SK-N-SH (cell line): ENCODE results near the gene ADAMTS13. TPM values are rescaled to one million over a fixed set of nuclear protein-coding genes. Genes with fewer than 3 reads are reported as not detected.

Experiments used
- CTCF ChIA-PET: fragments of 300-600, 350-600 bp; formaldehyde crosslinking; extraction: SDS; loops from one replicate; lab custom pipeline; 2021; lab: Yijun Ruan, JAX
- POLR2A ChIA-PET: fragments of 350-600 bp; sonication (Branson Sonifier 250); formaldehyde crosslinking; extraction: SDS; loops from one replicate; lab custom pipeline; 2020; ENCODE audit warnings: antibody characterized with exemption, inconsistent platforms; lab: Yijun Ruan, JAX
- DNase-seq: peaks from one replicate; pipeline ENCODE4 v3.0.0; 2012
- H2AFZ ChIP-seq: fragments of 200-600 bp; sonication (generic); 2 replicates; pipeline ENCODE4 v1.8.1; 2016; ENCODE audit warnings: antibody characterized with exemption, mild to moderate bottlenecking, low read depth
- H3F3A ChIP-seq: fragments of 200-600 bp; sonication (generic); replicated peaks from 2 replicates; pipeline ENCODE3; 2016; ENCODE audit warnings: antibody characterized with exemption, mild to moderate bottlenecking; ENCODE audit not compliant: insufficient read depth
- H3K27ac ChIP-seq, 2 experiments: fragments of 200-500 bp in 1 of 2; fragments of 200-600 bp in 1 of 2; sonication (Bioruptor generic) in 1 of 2; sonication (generic), shearing (Covaris generic) in 1 of 2; 2 replicates each; pipeline versions ENCODE4 v1.5.1 to v1.6.1; 2014 to 2016; ENCODE audit warnings: low read depth in 2 of 2, inconsistent platforms in 1 of 2, low read length in 1 of 2, mild to moderate bottlenecking in 1 of 2, mixed read lengths in 1 of 2
- H3K27me3 ChIP-seq: fragments of 200-600 bp; sonication (generic), shearing (Covaris generic); 2 replicates; pipeline ENCODE4 v1.6.1; 2016; ENCODE audit warnings: mixed run types; ENCODE audit not compliant: insufficient read depth
- H3K36me3 ChIP-seq, 2 experiments: fragments of 200-500 bp in 1 of 2; fragments of 200-600 bp in 1 of 2; sonication (Bioruptor generic) in 1 of 2; sonication (generic) in 1 of 2; replicated peaks in 1 of 2; 2 replicates each; pipeline versions ENCODE3 to v1.5.1; 2014 to 2016; ENCODE audit warnings: low read length in 1 of 2, mild to moderate bottlenecking in 1 of 2; ENCODE audit not compliant: insufficient read depth in 2 of 2, control insufficient read depth in 1 of 2
- H3K4me1 ChIP-seq, 2 experiments: fragments of 200-500 bp in 1 of 2; fragments of 200-600 bp in 1 of 2; sonication (Bioruptor generic) in 1 of 2; sonication (generic), shearing (Covaris generic) in 1 of 2; 2 replicates each; pipeline versions ENCODE4 v1.5.1 to v1.6.1; 2014 to 2016; ENCODE audit warnings: low read depth in 1 of 2, low read length in 1 of 2, mixed run types in 1 of 2; ENCODE audit not compliant: insufficient read depth in 2 of 2, control insufficient read depth in 1 of 2
- H3K4me2 ChIP-seq: fragments of 200-600 bp; sonication (generic), shearing (Covaris generic); 2 replicates; pipeline ENCODE4 v1.6.1; 2017; ENCODE audit warnings: mixed run types
- H3K4me3 ChIP-seq, 2 experiments: fragments of 200-500 bp in 1 of 2; fragments of 200-600 bp in 1 of 2; sonication (Bioruptor generic) in 1 of 2; sonication (generic), shearing (Covaris generic) in 1 of 2; 2 replicates each; pipeline versions ENCODE4 v1.5.1 to v1.8.1; 2014 to 2016; ENCODE audit warnings: low read depth in 2 of 2, inconsistent platforms in 1 of 2, low read length in 1 of 2, mild to moderate bottlenecking in 1 of 2, mixed read lengths in 1 of 2, moderate library complexity in 1 of 2
- H3K79me2 ChIP-seq: fragments of 200-600 bp; sonication (generic); 2 replicates; pipeline ENCODE4 v1.8.1; 2017; ENCODE audit warnings: mild to moderate bottlenecking; ENCODE audit not compliant: insufficient read depth
- H3K9ac ChIP-seq: fragments of 200-600 bp; sonication (generic); 2 replicates; pipeline ENCODE4 v1.6.1; 2017; ENCODE audit warnings: mixed run types
- H3K9me2 ChIP-seq: fragments of 200-600 bp; sonication (generic); 2 replicates; pipeline ENCODE4 v1.6.1; 2017; ENCODE audit warnings: mixed run types
- H3K9me3 ChIP-seq: fragments of 200-600 bp; sonication (generic); 2 replicates; pipeline ENCODE4 v1.6.1; 2017; ENCODE audit warnings: mixed run types, mild to moderate bottlenecking, moderate library complexity
- H4K20me1 ChIP-seq: fragments of 200-600 bp; sonication (generic); 2 replicates; pipeline ENCODE4 v1.6.1; 2017; ENCODE audit warnings: mild to moderate bottlenecking, mixed run types; ENCODE audit not compliant: insufficient read depth
- CHD2 ChIP-seq: fragments of 150-350 bp; IDR thresholded peaks from 2 replicates; pipeline ENCODE4 v1.6.1; 2018; ENCODE audit warnings: low read length; ENCODE audit not compliant: partially characterized antibody
- CTCF ChIP-seq: fragments of 200-600 bp; sonication (generic); IDR thresholded peaks from 2 replicates; pipeline ENCODE4 v1.6.1; 2017; ENCODE audit warnings: antibody characterized with exemption, mild to moderate bottlenecking, moderate library complexity
- EZH2phosphoT487 ChIP-seq: fragments of 200-600 bp; sonication (generic); IDR thresholded peaks from 2 replicates; pipeline ENCODE4 v1.6.1; 2017; ENCODE audit warnings: low read depth, mixed run types, mild to moderate bottlenecking, antibody characterized with exemption, moderate library complexity, borderline replicate concordance
- FOSL2 ChIP-seq: IDR thresholded peaks from 2 replicates; pipeline ENCODE4 v1.4.0; 2012; ENCODE audit warnings: low read depth, mild to moderate bottlenecking, moderate library complexity, borderline replicate concordance
- FOXJ3 ChIP-seq: sonication (generic); formaldehyde crosslinking; IDR thresholded peaks from 2 replicates; pipeline ENCODE4 v1.5.1; 2020; ENCODE audit warnings: mild to moderate bottlenecking, missing genetic modification reagents
- GABPA ChIP-seq: IDR thresholded peaks from 2 replicates; pipeline ENCODE4 v1.4.0; 2012; ENCODE audit warnings: low read depth, mild to moderate bottlenecking
- IRF3 ChIP-seq: fragments of 150-350 bp; IDR thresholded peaks from 2 replicates; pipeline ENCODE4 v1.6.1; 2016; ENCODE audit warnings: mild to moderate bottlenecking, low read depth, low read length
- JUND ChIP-seq: IDR thresholded peaks from 2 replicates; pipeline ENCODE4 v1.4.0; 2012
- PBX3 ChIP-seq: IDR thresholded peaks from 2 replicates; pipeline ENCODE4; 2012
- POLR2AphosphoS5 ChIP-seq: IDR thresholded peaks from 2 replicates; pipeline ENCODE4 v1.6.1; 2012; ENCODE audit warnings: low read depth, low read length
- RCOR1 ChIP-seq: fragments of 150-350 bp; IDR thresholded peaks from 2 replicates; pipeline ENCODE4 v1.6.1; 2017; ENCODE audit warnings: antibody characterized with exemption, low read length
- RFX5 ChIP-seq: IDR thresholded peaks from 2 replicates; pipeline ENCODE4 v1.6.1; 2012; ENCODE audit warnings: mild to moderate bottlenecking, improper control_type of control experiment, low read length
- TCF12 ChIP-seq: IDR thresholded peaks from 2 replicates; pipeline ENCODE4 v1.4.0; 2012
- TEAD4 ChIP-seq: IDR thresholded peaks from 2 replicates; pipeline ENCODE4 v1.4.0; 2012; ENCODE audit warnings: mild to moderate bottlenecking, borderline replicate concordance; ENCODE audit not compliant: insufficient read depth
- YY1 ChIP-seq: IDR thresholded peaks from 2 replicates; pipeline ENCODE4 v1.4.0; 2012; ENCODE audit warnings: low read depth, mild to moderate bottlenecking
- ZBTB33 ChIP-seq: IDR thresholded peaks from 2 replicates; pipeline ENCODE4 v1.4.0; 2012; ENCODE audit warnings: low read depth, borderline replicate concordance
- WGBS: methylation state at CpG from one replicate; pipeline ENCODE4 v1.1.6; 2017; ENCODE audit warnings: low lambda C conversion rate; 5-methylcytosine and 5-hydroxymethylcytosine counted together
- polyA plus RNA-seq, 3 experiments: library from polyadenylated mRNA; depleted of rRNA; stranded (reverse); fragments of >200 nt; gene quantifications; 2 replicates each; pipeline ENCODE4 v1.2.3, GENCODE V29; 2012

Gene ADAMTS13
- polyA plus RNA-seq, 1 of the 3 experiments (the other 2 are of a cell fraction), result 10.6 TPM

GRCh38 chr9:133508046-133508445 is 85.9 kb downstream of the ADAMTS13 start:
- Histone ChIP-seq H3K4me1 (peaks cover 0 to 55% of the 10 kb centered on the region in 2 experiments; a peak in 2 of 4 replicates), H4K20me1 (no peaks in the 10 kb centered on the region), H3K9me2 (no peaks in the 10 kb centered on the region), H3K4me2 (no peak overlapping the region), H3K9me3 (no peaks in the 10 kb centered on the region), H3K27me3 (no peaks in the 10 kb centered on the region), H3K27ac (no peak overlapping the region), H2AFZ (no peak overlapping the region), H3K9ac (no peak overlapping the region)
- POLR2A ChIA-PET, result interaction anchor here (1.4 kb wide), 1 partner anchor 20 kb away, joined by 4 read pairs; no protein-coding TSS in a partner anchor
- DNase-seq, result no peak
- no peak for TF ChIP-seq TEAD4
- TF ChIP-seq TCF12, result no peak
- TF ChIP-seq IRF3, result no peak
- TF ChIP-seq RFX5, result no peak
- no peak for TF ChIP-seq EZH2phosphoT487
- no peak for TF ChIP-seq POLR2AphosphoS5
- TF ChIP-seq PBX3, result no peak
- no peak for TF ChIP-seq RCOR1
- TF ChIP-seq GABPA, result no peak
- TF ChIP-seq JUND, result no peak
- no peak for TF ChIP-seq CHD2
- TF ChIP-seq FOSL2, result no peak
- no peak for TF ChIP-seq CTCF
- no peak for TF ChIP-seq ZBTB33
- TF ChIP-seq FOXJ3 (CRISPR knock-in tag), result no peak
- no peak for TF ChIP-seq YY1
- TF ChIP-seq, all 33 proteins: peak for 0
- WGBS, result 79% methylated on average over 8 of the region's 8 CpGs
- CTCF ChIA-PET, result interaction anchor here (1.0 to 2.2 kb wide), 2 partner anchors 21 to 26 kb away, joined by 3 to 9 read pairs; no protein-coding TSS in a partner anchor
- Histone ChIP-seq H3K79me2 (no peaks in the 10 kb centered on the region), H3K36me3 (no peaks in the 10 kb centered on the region), H3K4me3 (no peak overlapping the region), H3F3A (peaks cover 4% of the 10 kb centered on the region)

Other genes with a start within 250 kb of the ADAMTS13 start
- not detected in 2 replicates for gene OBP2B, start 213.1 kb upstream of the ADAMTS13 start, polyA plus RNA-seq (2012; rRNA removed)
- not detected in 2 replicates for gene ABO, start 147.2 kb upstream of the ADAMTS13 start, polyA plus RNA-seq (2012; rRNA removed)
- 42.1 and 44.5 TPM in 2 replicates for gene SURF6, start 86.2 kb upstream of the ADAMTS13 start, polyA plus RNA-seq (2012; rRNA removed)
- gene MED22, start 74.2 kb upstream of the ADAMTS13 start, polyA plus RNA-seq (2012; rRNA removed), result 23.0 and 27.9 TPM in 2 replicates
- gene RPL7A, start 74.1 kb upstream of the ADAMTS13 start, polyA plus RNA-seq (2012; rRNA removed), result 3,936 and 4,121 TPM in 2 replicates
- gene SURF1, start 65.9 kb upstream of the ADAMTS13 start, polyA plus RNA-seq (2012; rRNA removed), result 97.9 and 103 TPM in 2 replicates
- 35.7 and 46.8 TPM in 2 replicates for gene SURF2, start 65.8 kb upstream of the ADAMTS13 start, polyA plus RNA-seq (2012; rRNA removed)
- 156 and 165 TPM in 2 replicates for gene SURF4, start 46.3 kb upstream of the ADAMTS13 start, polyA plus RNA-seq (2012; rRNA removed)
- gene STKLD1, start 46.0 kb upstream of the ADAMTS13 start, polyA plus RNA-seq (2012; rRNA removed), result 2.3 and 2.5 TPM in 2 replicates
- gene REXO4, start 4.4 kb upstream of the ADAMTS13 start, polyA plus RNA-seq (2012; rRNA removed), result 34.2 and 37.3 TPM in 2 replicates
- 15.2 and 16.8 TPM in 2 replicates for gene CACFD1, start 37.6 kb downstream of the ADAMTS13 start, polyA plus RNA-seq (2012; rRNA removed)
- 5.2 and 7.7 TPM in 2 replicates for gene SLC2A6, start 56.7 kb downstream of the ADAMTS13 start, polyA plus RNA-seq (2012; rRNA removed)
- gene MYMK, start 102.6 kb downstream of the ADAMTS13 start, polyA plus RNA-seq (2012; rRNA removed), result not detected in 2 replicates
- 0.21 and 0.31 TPM in 2 replicates for gene ADAMTSL2, start 112.3 kb downstream of the ADAMTS13 start, polyA plus RNA-seq (2012; rRNA removed)
- 0.05 and 0.15 TPM in 2 replicates for gene FAM163B, start 187.0 kb downstream of the ADAMTS13 start, polyA plus RNA-seq (2012; rRNA removed)
- gene DBH, start 214.0 kb downstream of the ADAMTS13 start, polyA plus RNA-seq (2012; rRNA removed), result 0.92 and 1.2 TPM in 2 replicates